ENCODE results near the gene VEGFC. TPM values are rescaled to one million over a fixed set of nuclear protein-coding genes. Genes with fewer than 3 reads are reported as not detected.

The VEGFC gene
- total RNA-seq, 1 donor from 2014 or later, result 20.3 TPM

DNA sequence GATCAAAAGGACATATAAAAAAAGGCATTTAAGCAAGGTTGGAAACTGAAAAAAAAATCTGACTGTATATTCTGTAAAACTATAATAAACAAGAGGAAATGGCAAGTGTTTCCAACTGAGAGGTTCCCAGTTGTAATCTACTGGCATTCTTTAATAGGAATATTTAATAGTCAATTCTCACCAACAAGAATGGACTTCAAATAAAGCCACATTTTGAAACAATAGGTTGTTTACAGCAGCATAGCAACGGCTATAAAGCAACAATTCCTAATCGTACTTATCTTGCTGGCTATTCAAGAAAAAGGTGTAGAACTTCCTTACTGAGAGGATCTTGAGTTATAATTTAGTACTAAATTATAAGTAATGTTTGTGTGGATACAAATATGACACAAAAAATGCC is 75.5 kb downstream of the VEGFC start:
- no peak for DNase-seq (ENCODE audit: low read depth)
- Histone ChIP-seq H3K4me3 (ENCODE audit: insufficient read depth, low read depth, low read length) (no peak overlapping the region), H3K36me3 (ENCODE audit: insufficient read depth, low read length) (peaks cover 16% of the 10 kb centered on the region), H3K27ac (ENCODE audit: low read depth, low read length) (no peak overlapping the region), H3K9me3 (ENCODE audit: insufficient read depth, low read depth, low read length) (no peaks in the 10 kb centered on the region), H3K4me2 (ENCODE audit: low read length) (no peak overlapping the region), H3K4me1 (ENCODE audit: insufficient read depth, low read length) (no peaks in the 10 kb centered on the region), H3K9ac (ENCODE audit: low read length) (no peak overlapping the region), H3K79me2 (ENCODE audit: insufficient read depth, low read length) (peaks cover 5% of the 10 kb centered on the region), H3K27me3 (ENCODE audit: insufficient read depth, low read length) (no peaks in the 10 kb centered on the region), H4K20me1 (ENCODE audit: insufficient read depth, low read length) (peaks cover 4% of the 10 kb centered on the region), H2AFZ (ENCODE audit: low read depth, low read length) (no peak overlapping the region)
- FAIRE-seq, result no peak
- Mint-ChIP-seq H3K27me3 (ENCODE audit: low read depth, unreplicated experiment) (no peaks in the 10 kb centered on the region), H3K9me3 (ENCODE audit: unreplicated experiment) (no peaks in the 10 kb centered on the region), H3K4me1 (ENCODE audit: low read depth, unreplicated experiment) (no peaks in the 10 kb centered on the region), H3K4me3 (ENCODE audit: unreplicated experiment) (no peak overlapping the region), H3K27ac (ENCODE audit: unreplicated experiment) (no peak overlapping the region), H3K36me3 (ENCODE audit: low read depth, unreplicated experiment) (no peaks in the 10 kb centered on the region)
- TF ChIP-seq EZH2 (IDR thresholded peaks at IDR 0.05; ENCODE audit: insufficient read depth, low read length), result no peak
- TF ChIP-seq CTCF (IDR thresholded peaks at IDR 0.05; ENCODE audit: insufficient read depth, low read depth, low read length), result no peak

- DNase-seq (ENCODE audit: low read depth) (peak; percentile 6), FAIRE-seq (peak; percentile 65)
- H3K9me3 ChIP-seq (ENCODE audit: insufficient read depth, low read depth, low read length), result no peaks in the 10 kb centered on the region
- no peaks in the 10 kb centered on the region for H3K27me3 Mint-ChIP-seq (ENCODE audit: low read depth, unreplicated experiment)
- no peaks in the 10 kb centered on the region for H3K79me2 ChIP-seq (ENCODE audit: insufficient read depth, low read length)
- no peaks in the 10 kb centered on the region for H3K36me3 Mint-ChIP-seq (ENCODE audit: low read depth, unreplicated experiment)
- no peak overlapping the region for H3K4me3 Mint-ChIP-seq (ENCODE audit: unreplicated experiment)
- H3K9me3 Mint-ChIP-seq (ENCODE audit: unreplicated experiment), result no peaks in the 10 kb centered on the region
- H3K36me3 ChIP-seq (ENCODE audit: insufficient read depth, low read length), result peaks cover 15% of the 10 kb centered on the region
- no peak overlapping the region for H3K4me2 ChIP-seq (ENCODE audit: low read length)
- H3K27ac Mint-ChIP-seq (ENCODE audit: unreplicated experiment), result no peak overlapping the region
- no peaks in the 10 kb centered on the region for H3K27me3 ChIP-seq (ENCODE audit: insufficient read depth, low read length)
- TF ChIP-seq EZH2 (IDR thresholded peaks at IDR 0.05; ENCODE audit: insufficient read depth, low read length), result no peak
- no peak for TF ChIP-seq CTCF (IDR thresholded peaks at IDR 0.05; ENCODE audit: insufficient read depth, low read depth, low read length)
- H2AFZ ChIP-seq (ENCODE audit: low read depth, low read length), result no peak overlapping the region
- no peak overlapping the region for H3K27ac ChIP-seq (ENCODE audit: low read depth, low read length)
- no peaks in the 10 kb centered on the region for H3K4me1 Mint-ChIP-seq (ENCODE audit: low read depth, unreplicated experiment)
- H3K9ac ChIP-seq (ENCODE audit: low read length), result no peak overlapping the region
- no peaks in the 10 kb centered on the region for H4K20me1 ChIP-seq (ENCODE audit: insufficient read depth, low read length)
- peaks cover 5% of the 10 kb centered on the region for H3K4me1 ChIP-seq (ENCODE audit: insufficient read depth, low read length)
- H3K4me3 ChIP-seq (ENCODE audit: insufficient read depth, low read depth, low read length), result no peak overlapping the region
Measured at GRCh38 chr4:176709417-176709816, 83.3 kb downstream of the VEGFC start.

DNA sequence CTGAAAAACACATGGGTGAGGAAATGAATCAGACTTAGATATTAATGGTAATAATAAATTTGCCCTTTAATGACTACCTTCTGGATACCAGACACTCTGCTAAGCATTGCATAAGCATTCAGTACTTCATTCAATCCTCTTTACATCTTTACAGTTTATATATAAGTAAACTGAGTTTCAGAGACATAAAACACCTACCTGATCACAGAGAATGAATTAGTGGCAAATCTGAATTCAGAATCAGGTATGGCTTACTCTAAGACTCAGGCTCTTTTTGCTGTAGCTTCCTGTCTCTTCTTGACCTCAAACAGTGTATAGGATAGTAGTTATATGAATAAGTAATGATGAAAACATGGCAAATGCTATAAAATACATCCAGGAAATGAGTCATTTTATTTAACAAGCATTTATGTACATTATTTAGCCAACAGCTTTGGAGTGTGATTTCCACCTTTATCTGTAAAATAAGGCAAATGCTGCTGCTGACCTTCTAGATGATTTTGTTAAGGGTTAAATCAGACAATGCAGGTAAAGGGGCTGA is 83.9 kb downstream of the VEGFC start:
- peaks cover 5% of the 10 kb centered on the region for H3K4me1 ChIP-seq (ENCODE audit: insufficient read depth, low read length)
- Mint-ChIP-seq H3K36me3 (ENCODE audit: low read depth, unreplicated experiment) (no peaks in the 10 kb centered on the region), H3K27me3 (ENCODE audit: low read depth, unreplicated experiment) (no peaks in the 10 kb centered on the region), H3K9me3 (ENCODE audit: unreplicated experiment) (no peaks in the 10 kb centered on the region), H3K4me1 (ENCODE audit: low read depth, unreplicated experiment) (no peaks in the 10 kb centered on the region), H3K4me3 (ENCODE audit: unreplicated experiment) (no peak overlapping the region), H3K27ac (ENCODE audit: unreplicated experiment) (no peak overlapping the region)
- H3K4me2 ChIP-seq (ENCODE audit: low read length), result no peak overlapping the region
- H3K9me3 ChIP-seq (ENCODE audit: insufficient read depth, low read depth, low read length), result no peaks in the 10 kb centered on the region
- H3K79me2 ChIP-seq (ENCODE audit: insufficient read depth, low read length), result no peaks in the 10 kb centered on the region
- H2AFZ ChIP-seq (ENCODE audit: low read depth, low read length), result no peak overlapping the region
- peaks cover 12% of the 10 kb centered on the region for H3K36me3 ChIP-seq (ENCODE audit: insufficient read depth, low read length)
- FAIRE-seq (no peak), DNase-seq (ENCODE audit: low read depth) (no peak)
- no peaks in the 10 kb centered on the region for H4K20me1 ChIP-seq (ENCODE audit: insufficient read depth, low read length)
- TF ChIP-seq EZH2 (IDR thresholded peaks at IDR 0.05; ENCODE audit: insufficient read depth, low read length), result no peak
- no peak for TF ChIP-seq CTCF (IDR thresholded peaks at IDR 0.05; ENCODE audit: insufficient read depth, low read depth, low read length)
- no peak overlapping the region for H3K4me3 ChIP-seq (ENCODE audit: insufficient read depth, low read depth, low read length)
- H3K27ac ChIP-seq (ENCODE audit: low read depth, low read length), result no peak overlapping the region
- no peaks in the 10 kb centered on the region for H3K27me3 ChIP-seq (ENCODE audit: insufficient read depth, low read length)
- H3K9ac ChIP-seq (ENCODE audit: low read length), result no peak overlapping the region
